GM12878 (cell line): ENCODE measurements around the gene BLOC1S6. TPM values are rescaled to one million over a fixed set of nuclear protein-coding genes. Genes with fewer than 3 reads are reported as not detected.
"Not testable (repeated sequence)": the region's sequence is repeated elsewhere in the genome, so short reads cannot be mapped to it uniquely, and the experiment has no call there.

ENCODE experiments used
- ATAC-seq: fragments of 200-7000 bp; cut with Tn5 transposase; 3 replicates; pipeline ENCODE4 v1.9.1; 2020; ENCODE audit warnings: mild to moderate bottlenecking, moderate library complexity
- BruUV-seq: library from RNA; stranded (reverse); fragments of 400-500 nt; replicated peaks from 2 replicates; lab custom pipeline; 2021; lab: Mats Ljungman, UMichigan
- CTCF ChIA-PET: fragments of 300-600 bp; sonication (Branson Sonifier 250); formaldehyde crosslinking; extraction: SDS; loops from one replicate; lab custom pipeline; 2021; ENCODE audit warnings: inconsistent platforms; lab: Yijun Ruan, JAX
- POLR2A ChIA-PET: fragments of 350-600 bp; formaldehyde crosslinking; extraction: SDS; loops from one replicate; lab custom pipeline; 2021; ENCODE audit warnings: inconsistent platforms; lab: Charles Lee
- RAD21 ChIA-PET: fragments of 300-600 bp; sonication (Branson Sonifier 250); formaldehyde crosslinking; loops from one replicate; lab custom pipeline; 2023; ENCODE audit warnings: antibody characterized with exemption; ENCODE audit not compliant: unreplicated experiment; lab: Charles Lee
- SMC1A ChIA-PET: fragments of 300-600 bp; sonication (Branson Sonifier 250); formaldehyde crosslinking; loops from one replicate; lab custom pipeline; 2023; ENCODE audit not compliant: unreplicated experiment, uncharacterized antibody; lab: Charles Lee
- DNase-seq: peaks from one replicate; pipeline ENCODE4 v3.0.0-alpha.2; 2011; ENCODE audit warnings: low read depth, low spot score
- FAIRE-seq: peaks from 3 replicates; lab custom pipeline; 2011; peaks lifted over from hg19 to GRCh38; lab: Jason Lieb, UNC
- H2AFZ ChIP-seq: 2 replicates; pipeline ENCODE4 v1.6.0; 2011; ENCODE audit warnings: low read depth, low read length, control low read depth; ENCODE audit not compliant: control insufficient read depth
- H3K27ac ChIP-seq: 2 replicates; pipeline ENCODE4 v1.5.1; 2011; ENCODE audit warnings: control low read depth; ENCODE audit not compliant: control insufficient read depth, insufficient read depth
- H3K27me3 ChIP-seq, 2 experiments: replicated peaks in 1 of 2; 2 replicates each; pipeline versions ENCODE4 v1.6.0 to v1.6.1; 2011; ENCODE audit warnings: low read length in 1 of 2; ENCODE audit not compliant: control insufficient read depth in 2 of 2, insufficient read depth in 2 of 2
- H3K36me3 ChIP-seq, 2 experiments: 2 replicates each; pipeline ENCODE4 v1.5.1; 2011; ENCODE audit warnings: low read length in 1 of 2; ENCODE audit not compliant: control insufficient read depth in 2 of 2, insufficient read depth in 2 of 2
- H3K4me1 ChIP-seq: 2 replicates; pipeline ENCODE4 v1.6.1; 2011; ENCODE audit warnings: mild to moderate bottlenecking, low read length, moderate library complexity, mixed read lengths; ENCODE audit not compliant: control insufficient read depth, insufficient read depth
- H3K4me2 ChIP-seq: 2 replicates; pipeline ENCODE4 v1.6.0; 2011; ENCODE audit warnings: control low read depth; ENCODE audit not compliant: control insufficient read depth, insufficient read depth
- H3K4me3 ChIP-seq: fragments of 200-600 bp; sonication (generic); 2 replicates; pipeline ENCODE4 v1.5.1; 2016
- H3K79me2 ChIP-seq: 2 replicates; pipeline ENCODE4 v1.6.0; 2011; ENCODE audit warnings: low read length; ENCODE audit not compliant: control insufficient read depth, insufficient read depth
- H3K9ac ChIP-seq: 2 replicates; pipeline ENCODE4 v1.8.0; 2011; ENCODE audit warnings: low read length, control low read depth, mixed read lengths; ENCODE audit not compliant: control insufficient read depth, insufficient read depth
- H3K9me3 ChIP-seq: replicated peaks from 3 replicates; pipeline ENCODE4 v1.5.1; 2011; ENCODE audit warnings: mild to moderate bottlenecking, low read length; ENCODE audit not compliant: control insufficient read depth, insufficient read depth
- H4K20me1 ChIP-seq: 2 replicates; pipeline ENCODE4 v1.6.0; 2011; ENCODE audit not compliant: control insufficient read depth, insufficient read depth
- CEBPB ChIP-seq, 2 experiments: fragments of 150-350 bp in 1 of 2; IDR thresholded peaks; 2 replicates each; pipeline ENCODE4 v1.6.1; 2012 to 2014; ENCODE audit warnings: low read depth in 2 of 2, low read length in 2 of 2, borderline replicate concordance in 1 of 2, inconsistent platforms in 1 of 2
- E2F8 ChIP-seq: fragments of 450-650 bp; IDR thresholded peaks from 2 replicates; pipeline ENCODE4 v1.6.1; 2018; ENCODE audit warnings: mild to moderate bottlenecking, low read depth, moderate library complexity; ENCODE audit not compliant: partially characterized antibody
- RAD51 ChIP-seq: fragments of 450-650 bp; IDR thresholded peaks from 2 replicates; pipeline ENCODE4 v1.6.1; 2016; ENCODE audit warnings: moderate library complexity, mild to moderate bottlenecking, inconsistent platforms
- WGBS: methylation state at CpG from one replicate; pipeline ENCODE4 v1.1.6; 2016; ENCODE audit warnings: low lambda C conversion rate; ENCODE audit not compliant: insufficient replicate concordance, insufficient coverage; ENCODE audit errors: missing lambda C conversion rate; 5-methylcytosine and 5-hydroxymethylcytosine counted together
- in situ Hi-C: fragments of 300-500 bp; cut with MboI; formaldehyde crosslinking; loops from 9 replicates; pipeline ENCODE4 v1.14.3; 2018; ENCODE audit warnings: mixed read lengths
- intact Hi-C: fragments of 100-400 bp; cut with micrococcal nuclease; formaldehyde crosslinking; loops from one replicate; pipeline ENCODE4 v1.14.2; 2022; ENCODE audit not compliant: unreplicated experiment
- polyA plus RNA-seq, 11 experiments: library from polyadenylated mRNA; depleted of rRNA in 4 of 11; unstranded in 6 of 11; stranded (reverse) in 5 of 11; fragments of >200 nt; fragmentation: Nextera tagmentation in 4 of 11; fragmentation: Illumina TruSeq in 1 of 11; extraction: Ambion mirVana in 4 of 11; extraction: Trizol in 1 of 11; gene quantifications; 1 replicate in 1 of 11; 2 replicates in 10 of 11; pipeline versions ENCODE4 v1.2.1 to v1.2.3, GENCODE V29; 2011 to 2016; ENCODE audit warnings: inconsistent platforms in 2 of 11, missing spikeins in 2 of 11, low read depth in 1 of 11
- total RNA-seq, 4 experiments: library from RNA; depleted of rRNA in 3 of 4; stranded (reverse); fragments of >200 nt in 3 of 4; fragmentation: Illumina TruSeq in 1 of 4; extraction: Trizol in 1 of 4; gene quantifications; 2 replicates each; pipeline versions ENCODE4 v1.2.1 to v1.2.3, GENCODE V29; 2013 to 2021

Gene BLOC1S6
- total and polyA plus RNA-seq, 10 of the 15 experiments (the other 5 are each of a cell fraction or from before 2014, with no cell fraction given) = 13.5 to 48.8 (median 32.7) TPM

DNA sequence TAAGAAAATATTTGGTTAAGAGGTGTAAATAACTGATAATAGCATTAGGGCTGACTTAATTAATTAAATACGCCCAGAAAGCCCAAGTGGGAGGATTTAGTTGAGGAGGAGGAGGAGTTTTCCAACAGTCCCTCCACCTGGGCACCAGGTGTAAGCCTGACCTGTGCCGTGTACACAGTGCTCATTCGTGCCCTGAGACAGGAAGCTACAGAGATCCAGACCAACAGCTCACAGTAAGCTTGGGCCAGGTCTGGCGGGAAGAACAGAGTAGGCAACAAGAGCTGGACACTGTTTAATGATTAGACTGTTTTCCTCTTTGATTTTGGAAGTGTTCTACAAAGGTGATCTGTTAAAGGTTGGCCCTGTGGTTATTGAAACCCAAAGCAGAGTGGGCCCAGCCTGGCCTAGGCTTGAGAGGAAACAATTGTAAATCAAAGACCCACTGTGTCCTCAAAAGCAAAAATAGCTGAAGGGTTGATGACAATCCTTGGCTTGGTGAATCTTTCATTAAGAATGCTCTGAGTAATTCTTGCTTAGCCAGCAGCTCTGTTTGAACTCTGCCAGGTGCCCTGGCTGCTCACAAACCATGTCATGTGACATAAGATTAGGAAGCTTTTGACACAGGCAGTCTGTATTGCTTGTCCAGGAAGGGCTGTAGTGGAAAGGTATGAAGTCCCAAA is 61.5 kb downstream of the BLOC1S6 start (continued):
- TF ChIP-seq E2F8 = no peak
- no peak for TF ChIP-seq CEBPB (IDR thresholded peaks at IDR 0.05; ENCODE audit: borderline replicate concordance in 1 of 2, low read depth in 2 of 2, low read length in 2 of 2)
- no peak for TF ChIP-seq RAD51

- H3K27ac ChIP-seq, POLR2A ChIA-PET, H3K36me3 ChIP-seq, H3K27me3 ChIP-seq, H4K20me1 ChIP-seq, H2AFZ ChIP-seq, in situ Hi-C loops, H3K4me2 ChIP-seq, H3K9ac ChIP-seq, H3K9me3 ChIP-seq, intact Hi-C loops, SMC1A ChIA-PET, H3K4me1 ChIP-seq, RAD21 ChIA-PET, H3K79me2 ChIP-seq, ATAC-seq, BruUV-seq, H3K4me3 ChIP-seq, DNase-seq, FAIRE-seq: not testable (repeated sequence)
- 40% methylated on average over 11 of the region's 11 CpGs for WGBS
- CTCF ChIA-PET = interaction anchor here (1.5 kb wide), 1 partner anchor 55 kb away, joined by 3 read pairs; no protein-coding TSS in a partner anchor
These were observed 62.8 kb downstream of the BLOC1S6 start for GRCh38 chr15:45650007-45650406.
